ENCODE measurements around the gene NTM.

The NTM gene

GRCh38 chr11:132205496-132205895 is 835.1 kb downstream of the NTM start:
- no peaks in the 10 kb centered on the region for H3K9me3 ChIP-seq (ENCODE audit: insufficient read depth, low read length)
- no peaks in the 10 kb centered on the region for H3K79me2 ChIP-seq (ENCODE audit: low read length)
- H3K4me3 ChIP-seq (ENCODE audit: low read length): no peak overlapping the region
- H4K20me1 ChIP-seq (ENCODE audit: insufficient read depth, low read length): no peaks in the 10 kb centered on the region
- TF ChIP-seq CTCF (IDR thresholded peaks at IDR 0.05; ENCODE audit: low read depth, low read length): no peak
- no peak for TF ChIP-seq EZH2phosphoT487 (IDR thresholded peaks at IDR 0.05; ENCODE audit: low read depth)
- H3K9ac ChIP-seq (ENCODE audit: low read length): no peak overlapping the region
- H3K36me3 ChIP-seq (replicated peaks; ENCODE audit: low read depth, low read length): no peaks in the 10 kb centered on the region
- H3K4me1 ChIP-seq (ENCODE audit: low read length): no peaks in the 10 kb centered on the region
- H2AFZ ChIP-seq (ENCODE audit: low read depth, low read length): no peak overlapping the region
- H3K27me3 ChIP-seq (ENCODE audit: low read depth, low read length): peaks cover 6% of the 10 kb centered on the region; the same call in 1 of the 2 replicates
- H3K27ac ChIP-seq (ENCODE audit: low read length): no peak overlapping the region
- no peak overlapping the region for H3K4me2 ChIP-seq (ENCODE audit: low read length)

GRCh38 chr11:132206993-132207392 is 836.6 kb downstream of the NTM start:
- Histone ChIP-seq H3K4me2 (ENCODE audit: low read length) (no peak overlapping the region), H4K20me1 (ENCODE audit: insufficient read depth, low read length) (no peaks in the 10 kb centered on the region), H3K27me3 (ENCODE audit: low read depth, low read length) (peaks cover 6% of the 10 kb centered on the region; the same call in 1 of the 2 replicates), H3K9me3 (ENCODE audit: insufficient read depth, low read length) (no peaks in the 10 kb centered on the region), H3K4me1 (ENCODE audit: low read length) (no peaks in the 10 kb centered on the region), H3K79me2 (ENCODE audit: low read length) (no peaks in the 10 kb centered on the region), H3K36me3 (replicated peaks; ENCODE audit: low read depth, low read length) (no peaks in the 10 kb centered on the region), H2AFZ (ENCODE audit: low read depth, low read length) (no peak overlapping the region), H3K27ac (ENCODE audit: low read length) (no peak overlapping the region), H3K9ac (ENCODE audit: low read length) (no peak overlapping the region), H3K4me3 (ENCODE audit: low read length) (no peak overlapping the region)
- TF ChIP-seq EZH2phosphoT487 (IDR thresholded peaks at IDR 0.05; ENCODE audit: low read depth) (no peak), CTCF (IDR thresholded peaks at IDR 0.05; ENCODE audit: low read depth, low read length) (no peak)

GRCh38 chr11:132208477-132209055 is 838.2 kb downstream of the NTM start:
- Histone ChIP-seq H2AFZ (ENCODE audit: low read depth, low read length) (no peak overlapping the region), H4K20me1 (ENCODE audit: insufficient read depth, low read length) (no peaks in the 10 kb centered on the region), H3K4me2 (ENCODE audit: low read length) (no peak overlapping the region), H3K27ac (ENCODE audit: low read length) (no peak overlapping the region), H3K4me1 (ENCODE audit: low read length) (no peaks in the 10 kb centered on the region), H3K9me3 (ENCODE audit: insufficient read depth, low read length) (no peaks in the 10 kb centered on the region), H3K27me3 (ENCODE audit: low read depth, low read length) (peaks cover 6% of the 10 kb centered on the region; the same call in 1 of the 2 replicates), H3K9ac (ENCODE audit: low read length) (no peak overlapping the region), H3K36me3 (replicated peaks; ENCODE audit: low read depth, low read length) (no peaks in the 10 kb centered on the region), H3K4me3 (ENCODE audit: low read length) (no peak overlapping the region), H3K79me2 (ENCODE audit: low read length) (no peaks in the 10 kb centered on the region)
- TF ChIP-seq CTCF (IDR thresholded peaks at IDR 0.05; ENCODE audit: low read depth, low read length) (no peak), EZH2phosphoT487 (IDR thresholded peaks at IDR 0.05; ENCODE audit: low read depth) (no peak)

- H3K36me3 ChIP-seq (replicated peaks; ENCODE audit: low read depth, low read length): no peaks in the 10 kb centered on the region
- H2AFZ ChIP-seq (ENCODE audit: low read depth, low read length): no peak overlapping the region
- TF ChIP-seq EZH2phosphoT487 (IDR thresholded peaks at IDR 0.05; ENCODE audit: low read depth): no peak
- TF ChIP-seq CTCF (IDR thresholded peaks at IDR 0.05; ENCODE audit: low read depth, low read length): no peak
- H3K4me1 ChIP-seq (ENCODE audit: low read length): no peaks in the 10 kb centered on the region
- no peak overlapping the region for H3K4me3 ChIP-seq (ENCODE audit: low read length)
- H3K9me3 ChIP-seq (ENCODE audit: insufficient read depth, low read length): no peaks in the 10 kb centered on the region
- H3K27me3 ChIP-seq (ENCODE audit: low read depth, low read length): peaks cover 5% of the 10 kb centered on the region; the same call in 1 of the 2 replicates
- no peak overlapping the region for H3K9ac ChIP-seq (ENCODE audit: low read length)
- no peaks in the 10 kb centered on the region for H4K20me1 ChIP-seq (ENCODE audit: insufficient read depth, low read length)
- H3K79me2 ChIP-seq (ENCODE audit: low read length): no peaks in the 10 kb centered on the region
- H3K4me2 ChIP-seq (ENCODE audit: low read length): no peak overlapping the region
- H3K27ac ChIP-seq (ENCODE audit: low read length): no peak overlapping the region
Observed at GRCh38 chr11:132211479-132211878, 841.1 kb downstream of the NTM start.

All from OCI-LY3 (cell line).